ENCODE results near the gene PLOD2. TPM values are rescaled to one million over a fixed set of nuclear protein-coding genes. Genes with fewer than 3 reads are reported as not detected.

Gene PLOD2
- total RNA-seq, 1 donor from 2014 or later, result 29.2 TPM

- H3F3A ChIP-seq (ENCODE audit: low read depth), result no peaks in the 10 kb centered on the region
Observed at GRCh38 chr3:146090521-146090920, 70.5 kb downstream of the PLOD2 start.

GRCh38 chr3:146088840-146089239, 72.1 kb downstream of the PLOD2 start:
- Histone ChIP-seq H3K27me3 (no peaks in the 10 kb centered on the region), H3K9ac (no peak overlapping the region), H3K4me3 (no peak overlapping the region), H4K20me1 (ENCODE audit: low read depth) (no peaks in the 10 kb centered on the region), H3K79me2 (ENCODE audit: low read depth) (no peaks in the 10 kb centered on the region), H2AFZ (replicated peaks) (no peak overlapping the region), H3K9me3 (ENCODE audit: low read depth) (no peaks in the 10 kb centered on the region), H3F3A (ENCODE audit: low read depth) (no peaks in the 10 kb centered on the region), H3K4me1 (no peaks in the 10 kb centered on the region), H3K4me2 (no peak overlapping the region), H3K27ac (no peak overlapping the region), H3K36me3 (no peaks in the 10 kb centered on the region)
- no peak for DNase-seq (ENCODE audit: low spot score)
- Mint-ChIP-seq H3K36me3 (no peaks in the 10 kb centered on the region), H3K27ac (no peak overlapping the region), H3K4me1 (no peaks in the 10 kb centered on the region), H3K9me3 (no peaks in the 10 kb centered on the region), H3K27me3 (ENCODE audit: insufficient read depth, low read depth) (no peaks in the 10 kb centered on the region), H3K4me3 (no peak overlapping the region)
- TF ChIP-seq CTCF (IDR thresholded peaks at IDR 0.05) (no peak), EZH2 (IDR thresholded peaks at IDR 0.05) (no peak)

More at GRCh38 chr3:146090521-146090920, 70.5 kb downstream of the PLOD2 start:
- Mint-ChIP-seq H3K36me3 (peaks cover 3% of the 10 kb centered on the region), H3K9me3 (peaks cover 3% of the 10 kb centered on the region), H3K27me3 (ENCODE audit: insufficient read depth, low read depth) (peaks cover 2% of the 10 kb centered on the region), H3K4me3 (no peak overlapping the region), H3K4me1 (no peaks in the 10 kb centered on the region), H3K27ac (no peak overlapping the region)
- Histone ChIP-seq H3K4me2 (no peak overlapping the region), H3K9ac (no peak overlapping the region), H3K4me3 (no peak overlapping the region), H3K79me2 (ENCODE audit: low read depth) (no peaks in the 10 kb centered on the region), H3K36me3 (no peaks in the 10 kb centered on the region), H2AFZ (replicated peaks) (no peak overlapping the region), H3K9me3 (ENCODE audit: low read depth) (no peaks in the 10 kb centered on the region), H3K27me3 (no peaks in the 10 kb centered on the region), H4K20me1 (ENCODE audit: low read depth) (no peaks in the 10 kb centered on the region), H3K4me1 (no peaks in the 10 kb centered on the region), H3K27ac (no peak overlapping the region)
- no peak for DNase-seq (ENCODE audit: low spot score)
- no peak for TF ChIP-seq CTCF (IDR thresholded peaks at IDR 0.05)
- no peak for TF ChIP-seq EZH2 (IDR thresholded peaks at IDR 0.05)
- TF ChIP-seq EZH2phosphoT487 (IDR thresholded peaks at IDR 0.05), result no peak

GRCh38 chr3:146087116-146087515, 73.9 kb downstream of the PLOD2 start:
- Mint-ChIP-seq H3K36me3 (no peaks in the 10 kb centered on the region), H3K9me3 (no peaks in the 10 kb centered on the region), H3K27ac (no peak overlapping the region), H3K4me3 (no peak overlapping the region), H3K4me1 (no peaks in the 10 kb centered on the region), H3K27me3 (ENCODE audit: insufficient read depth, low read depth) (no peaks in the 10 kb centered on the region)
- no peak overlapping the region for H2AFZ ChIP-seq (replicated peaks)
- H3K36me3 ChIP-seq, result no peaks in the 10 kb centered on the region
- no peak overlapping the region for H3K9ac ChIP-seq
- DNase-seq (ENCODE audit: low spot score), result no peak
- H3F3A ChIP-seq (ENCODE audit: low read depth), result no peaks in the 10 kb centered on the region
- H3K27ac ChIP-seq, result no peak overlapping the region
- no peak overlapping the region for H3K4me2 ChIP-seq
- H3K4me1 ChIP-seq, result no peaks in the 10 kb centered on the region
- no peak overlapping the region for H3K4me3 ChIP-seq
- H3K27me3 ChIP-seq, result no peaks in the 10 kb centered on the region
- TF ChIP-seq CTCF (IDR thresholded peaks at IDR 0.05) (no peak), EZH2phosphoT487 (IDR thresholded peaks at IDR 0.05) (no peak), EZH2 (IDR thresholded peaks at IDR 0.05) (no peak)
- H4K20me1 ChIP-seq (ENCODE audit: low read depth), result no peaks in the 10 kb centered on the region
- H3K79me2 ChIP-seq (ENCODE audit: low read depth), result no peaks in the 10 kb centered on the region
- H3K9me3 ChIP-seq (ENCODE audit: low read depth), result no peaks in the 10 kb centered on the region
